Endodermal cell (in vitro differentiated cells): ENCODE data around the gene EPHA4. TPM values are rescaled to one million over a fixed set of nuclear protein-coding genes. Genes with fewer than 3 reads are reported as not detected.
A peak's percentile ranks its signal among the peaks of the same experiment; 100 is the strongest.

ENCODE experiments used
- DNase-seq: peaks from one replicate; pipeline ENCODE4 v3.0.0-alpha.2; 2017
- H3K27ac ChIP-seq: 2 replicates; pipeline ENCODE4 v1.5.1; 2013; ENCODE audit warnings: mild to moderate bottlenecking, low read depth, low read length, moderate library complexity
- H3K27me3 ChIP-seq: 2 replicates; pipeline ENCODE4 v1.6.1; 2013; ENCODE audit warnings: mild to moderate bottlenecking, low read length, moderate library complexity; ENCODE audit not compliant: insufficient read depth, control insufficient read depth, poor library complexity, severe bottlenecking
- H3K36me3 ChIP-seq: 2 replicates; pipeline ENCODE4 v1.7.0; 2013; ENCODE audit warnings: mild to moderate bottlenecking, low read length, moderate library complexity; ENCODE audit not compliant: control insufficient read depth, insufficient read depth
- H3K4me1 ChIP-seq: one replicate; pipeline ENCODE4 v1.7.0; 2013; ENCODE audit warnings: low read length; ENCODE audit not compliant: control insufficient read depth, insufficient read depth
- H3K4me3 ChIP-seq: 2 replicates; pipeline ENCODE4 v1.5.1; 2013; ENCODE audit warnings: mild to moderate bottlenecking, low read length, moderate library complexity
- H3K9ac ChIP-seq: 2 replicates; pipeline ENCODE4 v1.6.1; 2013; ENCODE audit warnings: mild to moderate bottlenecking, low read length, moderate library complexity; ENCODE audit not compliant: poor library complexity, severe bottlenecking; ENCODE audit errors: extremely low read depth
- H3K9me3 ChIP-seq: 2 replicates; pipeline ENCODE4 v1.6.1; 2013; ENCODE audit warnings: mild to moderate bottlenecking, low read length, moderate library complexity; ENCODE audit not compliant: control insufficient read depth
- H3K27ac Mint-ChIP-seq: 2 replicates; pipeline ENCODE4 v1.8.0; 2020; ENCODE audit warnings: mixed read lengths
- H3K27me3 Mint-ChIP-seq: 2 replicates; pipeline ENCODE4 v1.8.0; 2021; ENCODE audit warnings: mild to moderate bottlenecking, mixed read lengths; ENCODE audit not compliant: insufficient read depth
- H3K36me3 Mint-ChIP-seq: 2 replicates; pipeline ENCODE4 v1.8.0; 2020; ENCODE audit warnings: low read depth, mixed read lengths
- H3K4me1 Mint-ChIP-seq: 2 replicates; pipeline ENCODE4 v1.8.0; 2020; ENCODE audit warnings: mixed read lengths
- H3K4me3 Mint-ChIP-seq: 2 replicates; pipeline ENCODE4 v1.8.0; 2020; ENCODE audit warnings: mild to moderate bottlenecking, moderate library complexity, mixed read lengths
- H3K9me3 Mint-ChIP-seq: 2 replicates; pipeline ENCODE4 v1.8.0; 2020; ENCODE audit warnings: mild to moderate bottlenecking, mixed read lengths
- CTCF ChIP-seq: fragments of 200-600 bp; sonication (generic); conservative IDR thresholded peaks from 2 replicates; pipeline ENCODE4 v1.5.0; 2021; ENCODE audit warnings: antibody characterized with exemption, mild to moderate bottlenecking
- WGBS, 2 experiments: methylation state at CpG; one replicate each; pipeline versions ENCODE4 v1.1.5 to v1.1.7; 2013; ENCODE audit warnings: missing lambda C conversion rate in 2 of 2, mixed read lengths in 1 of 2; ENCODE audit not compliant: insufficient coverage in 1 of 2, insufficient read length in 1 of 2; 5-methylcytosine and 5-hydroxymethylcytosine counted together
- total RNA-seq, 2 donors: library from RNA; stranded (reverse); fragmentation: NEBNext Ultra II Directional in 1 of 2; extraction: Animal tissue kit (Norgen Biotek cat#: 25700) in 1 of 2; gene quantifications; 2 replicates in 1 of 2; 3 replicates in 1 of 2; pipeline ENCODE4 v1.2.1, GENCODE V29; 2021

The EPHA4 gene
- total RNA-seq, 2 donors from 2014 or later, result 74.1 to 87.3 TPM

- H3K9ac ChIP-seq, result no peak overlapping the region
These were observed 93.6 kb downstream of the EPHA4 start for GRCh38 chr2:221478485-221478863.

GRCh38 chr2:221477714-221478484 is 94.2 kb downstream of the EPHA4 start:
- Histone ChIP-seq H3K9me3 (no peaks in the 10 kb centered on the region), H3K27ac (no peak overlapping the region), H3K36me3 (peaks cover 50% of the 10 kb centered on the region), H3K4me1 (peaks cover 20% of the 10 kb centered on the region), H3K4me3 (peak overlapping the region; percentile 27), H3K9ac (no peak overlapping the region), H3K27me3 (no peaks in the 10 kb centered on the region)
- peaks cover 48% of the 10 kb centered on the region for H3K4me1 Mint-ChIP-seq
- no peaks in the 10 kb centered on the region for H3K27me3 Mint-ChIP-seq
- 75 to 80% methylated on average over 5 to 8 of the region's 8 CpGs for WGBS, 2 experiments
- H3K36me3 Mint-ChIP-seq, result peaks cover 25% of the 10 kb centered on the region
- H3K27ac Mint-ChIP-seq, result peak overlapping the region; percentile 41
- TF ChIP-seq CTCF, result no peak
- DNase-seq, result no peak
- no peak overlapping the region for H3K4me3 Mint-ChIP-seq
- no peaks in the 10 kb centered on the region for H3K9me3 Mint-ChIP-seq

More at GRCh38 chr2:221478485-221478863, 93.6 kb downstream of the EPHA4 start:
- Histone ChIP-seq H3K9me3 (peaks cover under 1% of the 10 kb centered on the region), H3K27ac (no peak overlapping the region), H3K4me1 (peaks cover 20% of the 10 kb centered on the region), H3K27me3 (no peaks in the 10 kb centered on the region), H3K4me3 (peak overlapping the region; percentile 27), H3K36me3 (peaks cover 53% of the 10 kb centered on the region)
- H3K4me3 Mint-ChIP-seq, result no peak overlapping the region
- WGBS, 2 experiments, result 7 to 17% methylated on average over 1 to 2 of the region's 2 CpGs
- H3K27ac Mint-ChIP-seq, result peak overlapping the region; percentile 41
- H3K9me3 Mint-ChIP-seq, result no peaks in the 10 kb centered on the region
- H3K4me1 Mint-ChIP-seq, result peaks cover 44% of the 10 kb centered on the region
- TF ChIP-seq CTCF, result peak; percentile 54
- peak; percentile 92 for DNase-seq
- peaks cover 28% of the 10 kb centered on the region for H3K36me3 Mint-ChIP-seq
- no peaks in the 10 kb centered on the region for H3K27me3 Mint-ChIP-seq

GRCh38 chr2:221476195-221476594 is 95.9 kb downstream of the EPHA4 start:
- H3K27ac ChIP-seq, result no peak overlapping the region
- H3K27me3 ChIP-seq, result no peaks in the 10 kb centered on the region
- H3K9me3 Mint-ChIP-seq, result no peaks in the 10 kb centered on the region
- H3K4me1 Mint-ChIP-seq, result peaks cover 58% of the 10 kb centered on the region
- H3K27me3 Mint-ChIP-seq, result no peaks in the 10 kb centered on the region
- H3K4me3 ChIP-seq, result no peak overlapping the region
- peaks cover 13% of the 10 kb centered on the region for H3K36me3 Mint-ChIP-seq
- no peak for TF ChIP-seq CTCF
- peaks cover 20% of the 10 kb centered on the region for H3K4me1 ChIP-seq
- 100% methylated on average over 1 of the region's 1 CpG; no CpG with 5 or more reads in 1 of the 2 experiments for WGBS, 2 experiments
- no peak overlapping the region for H3K27ac Mint-ChIP-seq
- no peaks in the 10 kb centered on the region for H3K9me3 ChIP-seq
- no peak for DNase-seq
- H3K36me3 ChIP-seq, result peaks cover 43% of the 10 kb centered on the region
- H3K9ac ChIP-seq, result no peak overlapping the region
- no peak overlapping the region for H3K4me3 Mint-ChIP-seq
